Stimulated activated memory B cell treated with anti-CD40 and anti-IgM and Interleukin-4, amounts not matched to agents 10 μg/mL and 1 μg/mL and 100 μg/mL, for 72 hours (primary cell): ENCODE data around the gene NUDT16L1.
A peak's percentile ranks its signal among the peaks of the same experiment; 100 is the strongest.

Source experiments
- ATAC-seq: fragments of 150-1000 bp; cut with Tn5 transposase; 2 replicates; pipeline ENCODE4 v1.10.0; 2021
- H3K27ac Mint-ChIP-seq: one replicate; pipeline ENCODE4 v1.8.0; 2022; ENCODE audit warnings: mild to moderate bottlenecking, mixed read lengths
- H3K27me3 Mint-ChIP-seq: one replicate; pipeline ENCODE4 v1.8.0; 2022; ENCODE audit warnings: mixed read lengths
- H3K36me3 Mint-ChIP-seq: one replicate; pipeline ENCODE4 v1.8.0; 2022; ENCODE audit warnings: mixed read lengths
- H3K4me1 Mint-ChIP-seq: one replicate; pipeline ENCODE4 v1.8.0; 2022; ENCODE audit warnings: mixed read lengths
- H3K4me3 Mint-ChIP-seq: one replicate; pipeline ENCODE4 v1.8.0; 2022; ENCODE audit warnings: mild to moderate bottlenecking, moderate library complexity, mixed read lengths
- H3K9me3 Mint-ChIP-seq: one replicate; pipeline ENCODE4 v1.8.0; 2022; ENCODE audit warnings: mixed read lengths

The NUDT16L1 gene

GRCh38 chr16:4694642-4695451 lies 1.5 kb downstream of the NUDT16L1 start:
- Mint-ChIP-seq H3K4me3 (peak overlapping the region; percentile 88), H3K27ac (peak overlapping the region; percentile 84), H3K36me3 (peaks cover 9% of the 10 kb centered on the region), H3K9me3 (no peaks in the 10 kb centered on the region), H3K4me1 (peaks cover 32% of the 10 kb centered on the region), H3K27me3 (no peaks in the 10 kb centered on the region)
- ATAC-seq: no peak

- Mint-ChIP-seq H3K9me3 (no peaks in the 10 kb centered on the region), H3K4me3 (peak overlapping the region; percentile 64), H3K36me3 (peaks cover 11% of the 10 kb centered on the region), H3K27me3 (no peaks in the 10 kb centered on the region), H3K27ac (no peak overlapping the region), H3K4me1 (peaks cover 32% of the 10 kb centered on the region)
- ATAC-seq: no peak
Measured at GRCh38 chr16:4695473-4696171, 2.3 kb downstream of the NUDT16L1 start.

- Mint-ChIP-seq H3K9me3 (no peaks in the 10 kb centered on the region), H3K27ac (peak overlapping the region; percentile 27), H3K4me1 (peaks cover 27% of the 10 kb centered on the region), H3K4me3 (no peak overlapping the region), H3K27me3 (no peaks in the 10 kb centered on the region), H3K36me3 (peaks cover 11% of the 10 kb centered on the region)
- ATAC-seq: no peak
Measured at GRCh38 chr16:4696172-4696904, 3.0 kb downstream of the NUDT16L1 start.

- no peak for ATAC-seq
- Mint-ChIP-seq H3K4me3 (no peak overlapping the region), H3K27ac (peak overlapping the region; percentile 27), H3K4me1 (peaks cover 22% of the 10 kb centered on the region), H3K36me3 (peaks cover 14% of the 10 kb centered on the region), H3K27me3 (no peaks in the 10 kb centered on the region), H3K9me3 (no peaks in the 10 kb centered on the region)
Measured at GRCh38 chr16:4696905-4697847, 3.8 kb downstream of the NUDT16L1 start.

GRCh38 chr16:4697848-4698291 lies 4.5 kb downstream of the NUDT16L1 start:
- no peak overlapping the region for H3K27ac Mint-ChIP-seq
- no peaks in the 10 kb centered on the region for H3K27me3 Mint-ChIP-seq
- peaks cover 15% of the 10 kb centered on the region for H3K4me1 Mint-ChIP-seq
- no peaks in the 10 kb centered on the region for H3K9me3 Mint-ChIP-seq
- H3K4me3 Mint-ChIP-seq: no peak overlapping the region
- no peak for ATAC-seq
- peaks cover 16% of the 10 kb centered on the region for H3K36me3 Mint-ChIP-seq

- no peaks in the 10 kb centered on the region for H3K9me3 Mint-ChIP-seq
Measured at GRCh38 chr16:4698321-4699045, 5.1 kb downstream of the NUDT16L1 start.

GRCh38 chr16:4699046-4699556 lies 5.7 kb downstream of the NUDT16L1 start:
- no peaks in the 10 kb centered on the region for H3K9me3 Mint-ChIP-seq
- no peaks in the 10 kb centered on the region for H3K27me3 Mint-ChIP-seq
- H3K27ac Mint-ChIP-seq: no peak overlapping the region
- peaks cover 13% of the 10 kb centered on the region for H3K4me1 Mint-ChIP-seq
- no peak overlapping the region for H3K4me3 Mint-ChIP-seq
- H3K36me3 Mint-ChIP-seq: peaks cover 16% of the 10 kb centered on the region
- no peak for ATAC-seq

More at GRCh38 chr16:4698321-4699045, 5.1 kb downstream of the NUDT16L1 start:
- H3K27ac Mint-ChIP-seq: no peak overlapping the region
- H3K4me3 Mint-ChIP-seq: no peak overlapping the region
- H3K4me1 Mint-ChIP-seq: peaks cover 13% of the 10 kb centered on the region
- no peaks in the 10 kb centered on the region for H3K27me3 Mint-ChIP-seq
- H3K36me3 Mint-ChIP-seq: peaks cover 16% of the 10 kb centered on the region
- no peak for ATAC-seq

GRCh38 chr16:4700380-4700996 lies 7.1 kb downstream of the NUDT16L1 start:
- Mint-ChIP-seq H3K4me3 (no peak overlapping the region), H3K36me3 (peaks cover 24% of the 10 kb centered on the region), H3K27ac (no peak overlapping the region), H3K9me3 (no peaks in the 10 kb centered on the region), H3K4me1 (peaks cover 2% of the 10 kb centered on the region), H3K27me3 (no peaks in the 10 kb centered on the region)
- peak; percentile 44 for ATAC-seq

- no peaks in the 10 kb centered on the region for H3K27me3 Mint-ChIP-seq
- no peak for ATAC-seq
- no peaks in the 10 kb centered on the region for H3K9me3 Mint-ChIP-seq
- no peak overlapping the region for H3K4me3 Mint-ChIP-seq
- H3K36me3 Mint-ChIP-seq: peaks cover 24% of the 10 kb centered on the region
- no peak overlapping the region for H3K27ac Mint-ChIP-seq
- H3K4me1 Mint-ChIP-seq: no peaks in the 10 kb centered on the region
Measured at GRCh38 chr16:4700997-4701743, 7.8 kb downstream of the NUDT16L1 start.

- H3K4me3 Mint-ChIP-seq: no peak overlapping the region
- no peaks in the 10 kb centered on the region for H3K4me1 Mint-ChIP-seq
- peaks cover 31% of the 10 kb centered on the region for H3K36me3 Mint-ChIP-seq
- ATAC-seq: no peak
- no peak overlapping the region for H3K27ac Mint-ChIP-seq
- no peaks in the 10 kb centered on the region for H3K9me3 Mint-ChIP-seq
- no peaks in the 10 kb centered on the region for H3K27me3 Mint-ChIP-seq
Measured at GRCh38 chr16:4701791-4702465, 8.6 kb downstream of the NUDT16L1 start.

- no peaks in the 10 kb centered on the region for H3K9me3 Mint-ChIP-seq
Measured at GRCh38 chr16:4702466-4702808, 9.1 kb downstream of the NUDT16L1 start.

GRCh38 chr16:4703906-4704305 lies 10.5 kb downstream of the NUDT16L1 start:
- Mint-ChIP-seq H3K4me1 (no peaks in the 10 kb centered on the region), H3K36me3 (peaks cover 40% of the 10 kb centered on the region), H3K9me3 (no peaks in the 10 kb centered on the region), H3K4me3 (no peak overlapping the region), H3K27ac (no peak overlapping the region), H3K27me3 (no peaks in the 10 kb centered on the region)
- ATAC-seq: no peak

More at GRCh38 chr16:4702466-4702808, 9.1 kb downstream of the NUDT16L1 start:
- Mint-ChIP-seq H3K4me1 (no peaks in the 10 kb centered on the region), H3K4me3 (no peak overlapping the region), H3K27me3 (no peaks in the 10 kb centered on the region), H3K36me3 (peaks cover 36% of the 10 kb centered on the region), H3K27ac (no peak overlapping the region)
- no peak for ATAC-seq
